Occipital lobe (tissue), 2 donors: ENCODE measurements around the gene ZNF850. TPM values are rescaled to one million over a fixed set of nuclear protein-coding genes. Genes with fewer than 3 reads are reported as not detected.

Experiments
- DNase-seq: peaks from one replicate; lab custom pipeline; 2025; lab: John Stamatoyannopoulos, UW
- total RNA-seq: library from RNA; depleted of rRNA; stranded (reverse); fragments of >200 nt; gene quantifications from one replicate; pipeline ENCODE4 v1.2.3, GENCODE V29; 2014

ZNF850 gene
- total RNA-seq, 1 donor from 2014 or later: 7.5 TPM

GRCh38 chr19:36688058-36688457 is 84.5 kb downstream of the ZNF850 start:
- no peak for DNase-seq

GRCh38 chr19:36687214-36688056 is 85.2 kb downstream of the ZNF850 start, which contains the start of gene ZNF567:
Gene ZNF567 (plus strand): TSS chr19:36687612. CDS start chr19:36694868, 7,256 bp downstream.
- peak; percentile 92 for DNase-seq

- DNase-seq: no peak
Measured at GRCh38 chr19:36686365-36687213, 86.0 kb downstream of the ZNF850 start.

GRCh38 chr19:36685835-36686234 is 86.8 kb downstream of the ZNF850 start:
- DNase-seq: no peak

- no peak for DNase-seq
Measured at GRCh38 chr19:36679455-36679854, 93.2 kb downstream of the ZNF850 start.

GRCh38 chr19:36674201-36674600 is 98.4 kb downstream of the ZNF850 start:
- DNase-seq: no peak

- no peak for DNase-seq
Measured at GRCh38 chr19:36672368-36672767, 100.2 kb downstream of the ZNF850 start.

GRCh38 chr19:36668646-36669045 is 104.0 kb downstream of the ZNF850 start:
- DNase-seq: no peak

- no peak for DNase-seq
Measured at GRCh38 chr19:36665832-36666231, 106.8 kb downstream of the ZNF850 start.

Other genes starting within 250 kb of the ZNF850 start
- 48.4 TPM for gene ZNF260, start 244.5 kb downstream of the ZNF850 start, total RNA-seq
- gene ZNF529, start 199.5 kb downstream of the ZNF850 start, total RNA-seq: 57.9 TPM
- gene ZNF382, start 167.5 kb downstream of the ZNF850 start, total RNA-seq: 110 TPM
- gene ZNF461, start 106.0 kb downstream of the ZNF850 start, total RNA-seq: 45.9 TPM
- gene ZNF567, start 85.2 kb downstream of the ZNF850 start, total RNA-seq: 19.2 TPM
- 26.4 TPM for gene ZNF790, start 65.6 kb upstream of the ZNF850 start, total RNA-seq
- gene ZNF345, start 78.1 kb upstream of the ZNF850 start, total RNA-seq: 17.8 TPM
- 8.7 TPM for gene ZNF829, start 143.5 kb upstream of the ZNF850 start, total RNA-seq
- gene ZNF568, start 143.5 kb upstream of the ZNF850 start, total RNA-seq: 39.8 TPM